Vagina (tissue), 2 donors: ENCODE data around the gene HAPLN2.
A peak's percentile ranks its signal among the peaks of the same experiment; 100 is the strongest.

Experiments used
- CTCF ChIP-seq, 3 experiments: fragments of 450-650 bp in 2 of 3; fragments of 200-600 bp in 1 of 3; sonication (generic) in 1 of 3; IDR thresholded peaks; one replicate each; pipeline ENCODE4 v1.5.1; 2017 to 2019; ENCODE audit warnings: antibody characterized with exemption in 3 of 3, mild to moderate bottlenecking in 2 of 3, moderate library complexity in 2 of 3
- POLR2AphosphoS5 ChIP-seq, 2 donors: sonication (generic); formaldehyde crosslinking; IDR thresholded peaks; one replicate each; pipeline ENCODE4 v1.9.0; 2017; ENCODE audit warnings: antibody characterized with exemption in 2 of 2, mild to moderate bottlenecking in 2 of 2, low read depth in 1 of 2; ENCODE audit not compliant: insufficient read depth in 1 of 2

GRCh38 chr1:156659988-156660751 lies 41.0 kb downstream of the HAPLN2 start:
- peak; percentile 98 to 99 (median 99) for TF ChIP-seq CTCF (IDR thresholded peaks at IDR 0.05)
- peak; percentile 52 to 81 for TF ChIP-seq POLR2AphosphoS5 (IDR thresholded peaks at IDR 0.05; ENCODE audit: insufficient read depth in 1 of 2, low read depth in 1 of 2)
